GM12878 (cell line): ENCODE measurements around the gene EFCAB10. TPM values are rescaled to one million over a fixed set of nuclear protein-coding genes. Genes with fewer than 3 reads are reported as not detected.

Experiments used
- ATAC-seq: fragments of 200-7000 bp; cut with Tn5 transposase; 3 replicates; pipeline ENCODE4 v1.9.1; 2020; ENCODE audit warnings: mild to moderate bottlenecking, moderate library complexity
- BruUV-seq: library from RNA; stranded (reverse); fragments of 400-500 nt; replicated peaks from 2 replicates; lab custom pipeline; 2021; lab: Mats Ljungman, UMichigan
- CTCF ChIA-PET: fragments of 300-600 bp; sonication (Branson Sonifier 250); formaldehyde crosslinking; extraction: SDS; loops from one replicate; lab custom pipeline; 2021; ENCODE audit warnings: inconsistent platforms; lab: Yijun Ruan, JAX
- POLR2A ChIA-PET: fragments of 350-600 bp; formaldehyde crosslinking; extraction: SDS; loops from one replicate; lab custom pipeline; 2021; ENCODE audit warnings: inconsistent platforms; lab: Charles Lee
- RAD21 ChIA-PET: fragments of 300-600 bp; sonication (Branson Sonifier 250); formaldehyde crosslinking; loops from one replicate; lab custom pipeline; 2023; ENCODE audit warnings: antibody characterized with exemption; ENCODE audit not compliant: unreplicated experiment; lab: Charles Lee
- SMC1A ChIA-PET: fragments of 300-600 bp; sonication (Branson Sonifier 250); formaldehyde crosslinking; loops from one replicate; lab custom pipeline; 2023; ENCODE audit not compliant: unreplicated experiment, uncharacterized antibody; lab: Charles Lee
- DNase-seq: peaks from one replicate; pipeline ENCODE4 v3.0.0-alpha.2; 2011; ENCODE audit warnings: low read depth, low spot score
- FAIRE-seq: peaks from 3 replicates; lab custom pipeline; 2011; peaks lifted over from hg19 to GRCh38; lab: Jason Lieb, UNC
- H2AFZ ChIP-seq: 2 replicates; pipeline ENCODE4 v1.6.0; 2011; ENCODE audit warnings: low read depth, low read length, control low read depth; ENCODE audit not compliant: control insufficient read depth
- H3K27ac ChIP-seq: 2 replicates; pipeline ENCODE4 v1.5.1; 2011; ENCODE audit warnings: control low read depth; ENCODE audit not compliant: control insufficient read depth, insufficient read depth
- H3K27me3 ChIP-seq, 2 experiments: replicated peaks in 1 of 2; 2 replicates each; pipeline versions ENCODE4 v1.6.0 to v1.6.1; 2011; ENCODE audit warnings: low read length in 1 of 2; ENCODE audit not compliant: control insufficient read depth in 2 of 2, insufficient read depth in 2 of 2
- H3K36me3 ChIP-seq, 2 experiments: 2 replicates each; pipeline ENCODE4 v1.5.1; 2011; ENCODE audit warnings: low read length in 1 of 2; ENCODE audit not compliant: control insufficient read depth in 2 of 2, insufficient read depth in 2 of 2
- H3K4me1 ChIP-seq: 2 replicates; pipeline ENCODE4 v1.6.1; 2011; ENCODE audit warnings: mild to moderate bottlenecking, low read length, moderate library complexity, mixed read lengths; ENCODE audit not compliant: control insufficient read depth, insufficient read depth
- H3K4me2 ChIP-seq: 2 replicates; pipeline ENCODE4 v1.6.0; 2011; ENCODE audit warnings: control low read depth; ENCODE audit not compliant: control insufficient read depth, insufficient read depth
- H3K4me3 ChIP-seq: fragments of 200-600 bp; sonication (generic); 2 replicates; pipeline ENCODE4 v1.5.1; 2016
- H3K79me2 ChIP-seq: 2 replicates; pipeline ENCODE4 v1.6.0; 2011; ENCODE audit warnings: low read length; ENCODE audit not compliant: control insufficient read depth, insufficient read depth
- H3K9ac ChIP-seq: 2 replicates; pipeline ENCODE4 v1.8.0; 2011; ENCODE audit warnings: low read length, control low read depth, mixed read lengths; ENCODE audit not compliant: control insufficient read depth, insufficient read depth
- H3K9me3 ChIP-seq: replicated peaks from 3 replicates; pipeline ENCODE4 v1.5.1; 2011; ENCODE audit warnings: mild to moderate bottlenecking, low read length; ENCODE audit not compliant: control insufficient read depth, insufficient read depth
- H4K20me1 ChIP-seq: 2 replicates; pipeline ENCODE4 v1.6.0; 2011; ENCODE audit not compliant: control insufficient read depth, insufficient read depth
- CHD4 ChIP-seq: fragments of 200-600 bp; sonication (generic); IDR thresholded peaks from 2 replicates; pipeline ENCODE4 v1.6.1; 2016; ENCODE audit warnings: mild to moderate bottlenecking
- DPF2 ChIP-seq: fragments of 450-650 bp; IDR thresholded peaks from 2 replicates; pipeline ENCODE4 v1.6.1; 2017; ENCODE audit warnings: mild to moderate bottlenecking
- ETV6 ChIP-seq, 2 experiments: fragments of 450-650 bp in 1 of 2; IDR thresholded peaks in 1 of 2; conservative IDR thresholded peaks in 1 of 2; 2 replicates each; pipeline ENCODE4 v1.6.1; 2014; ENCODE audit warnings: antibody characterized with exemption in 1 of 2, borderline replicate concordance in 1 of 2, low read depth in 1 of 2, mild to moderate bottlenecking in 1 of 2, moderate library complexity in 1 of 2
- HCFC1 ChIP-seq: fragments of 150-350 bp; IDR thresholded peaks from 2 replicates; pipeline ENCODE4 v1.6.1; 2014; ENCODE audit warnings: low read length
- HDAC2 ChIP-seq: fragments of 200-600 bp; sonication (generic); IDR thresholded peaks from 2 replicates; pipeline ENCODE4 v1.6.1; 2017
- NBN ChIP-seq: fragments of 450-650 bp; IDR thresholded peaks from 2 replicates; pipeline ENCODE4 v1.6.1; 2016
- NFIC ChIP-seq: IDR thresholded peaks from 2 replicates; pipeline ENCODE4 v1.6.1; 2012; ENCODE audit warnings: low read depth, mild to moderate bottlenecking, inconsistent platforms, low read length, moderate library complexity
- POLR2AphosphoS2 ChIP-seq: IDR thresholded peaks from 2 replicates; pipeline ENCODE4 v1.6.1; 2011; ENCODE audit warnings: low read depth, mild to moderate bottlenecking, low read length, improper control_type of control experiment, moderate library complexity
- RAD21 ChIP-seq: IDR thresholded peaks from 2 replicates; pipeline ENCODE4 v1.6.1; 2011; ENCODE audit warnings: mild to moderate bottlenecking, low read depth, low read length, moderate library complexity; ENCODE audit not compliant: insufficient read depth
- SMAD1 ChIP-seq: fragments of 450-650 bp; IDR thresholded peaks from 2 replicates; pipeline ENCODE4 v1.6.1; 2018; ENCODE audit warnings: mild to moderate bottlenecking, low read depth; ENCODE audit not compliant: partially characterized antibody
- SMAD5 ChIP-seq: IDR thresholded peaks from 2 replicates; pipeline ENCODE4 v1.6.1; 2016; ENCODE audit warnings: antibody characterized with exemption, low read depth
- SMARCA5 ChIP-seq: fragments of 450-650 bp; IDR thresholded peaks from 2 replicates; pipeline ENCODE4 v1.6.1; 2017; ENCODE audit warnings: mild to moderate bottlenecking
- SP1 ChIP-seq: IDR thresholded peaks from one replicate; pipeline ENCODE4 v1.6.1; 2011; ENCODE audit warnings: low read depth, low read length
- SREBF2 ChIP-seq: IDR thresholded peaks from 2 replicates; pipeline ENCODE4 v1.6.1; 2012; ENCODE audit warnings: mild to moderate bottlenecking, low read length
- TARDBP ChIP-seq: IDR thresholded peaks from 2 replicates; pipeline ENCODE4 v1.6.1; 2016; ENCODE audit warnings: borderline replicate concordance
- ZNF274 ChIP-seq: IDR thresholded peaks from one replicate; pipeline ENCODE4 v1.8.0; 2011; ENCODE audit not compliant: insufficient read length, insufficient read depth
- WGBS: methylation state at CpG from one replicate; pipeline ENCODE4 v1.1.6; 2016; ENCODE audit warnings: low lambda C conversion rate; ENCODE audit not compliant: insufficient replicate concordance, insufficient coverage; ENCODE audit errors: missing lambda C conversion rate; 5-methylcytosine and 5-hydroxymethylcytosine counted together
- in situ Hi-C: fragments of 300-500 bp; cut with MboI; formaldehyde crosslinking; loops from 9 replicates; pipeline ENCODE4 v1.14.3; 2018; ENCODE audit warnings: mixed read lengths
- intact Hi-C: fragments of 100-400 bp; cut with micrococcal nuclease; formaldehyde crosslinking; loops from one replicate; pipeline ENCODE4 v1.14.2; 2022; ENCODE audit not compliant: unreplicated experiment
- polyA plus RNA-seq, 11 experiments: library from polyadenylated mRNA; depleted of rRNA in 4 of 11; unstranded in 6 of 11; stranded (reverse) in 5 of 11; fragments of >200 nt; fragmentation: Nextera tagmentation in 4 of 11; fragmentation: Illumina TruSeq in 1 of 11; extraction: Ambion mirVana in 4 of 11; extraction: Trizol in 1 of 11; gene quantifications; 1 replicate in 1 of 11; 2 replicates in 10 of 11; pipeline versions ENCODE4 v1.2.1 to v1.2.3, GENCODE V29; 2011 to 2016; ENCODE audit warnings: inconsistent platforms in 2 of 11, missing spikeins in 2 of 11, low read depth in 1 of 11
- total RNA-seq, 4 experiments: library from RNA; depleted of rRNA in 3 of 4; stranded (reverse); fragments of >200 nt in 3 of 4; fragmentation: Illumina TruSeq in 1 of 4; extraction: Trizol in 1 of 4; gene quantifications; 2 replicates each; pipeline versions ENCODE4 v1.2.1 to v1.2.3, GENCODE V29; 2013 to 2021
- TF ChIP-seq, protein P1 (sequence below): IDR thresholded peaks from 2 replicates; pipeline ENCODE4 v1.6.1; 2011; ENCODE audit warnings: low read depth, low read length, improper control_type of control experiment, borderline replicate concordance

EFCAB10 gene
- total and polyA plus RNA-seq, 10 of the 15 experiments (the other 5 are each of a cell fraction or from before 2014, with no cell fraction given): 0.38 to 1.0 (median 0.54) TPM; not detected in 6

GRCh38 chr7:105622106-105622731 lies 40.9 kb upstream of the EFCAB10 start:
- H3K36me3 ChIP-seq: no peaks in the 10 kb centered on the region
- no peak overlapping the region for H3K9ac ChIP-seq
- no peaks in the 10 kb centered on the region for H3K79me2 ChIP-seq
- no peak overlapping the region for H3K4me3 ChIP-seq
- BruUV-seq: no TSS peak
- in situ Hi-C loops (no loop called here), intact Hi-C loops (no loop called here)
- no peak overlapping the region for H3K4me2 ChIP-seq
- DNase-seq (no peak), ATAC-seq (no peak), FAIRE-seq (no peak)
- no peak overlapping the region for H3K27ac ChIP-seq
- no peaks in the 10 kb centered on the region for H4K20me1 ChIP-seq
- ChIA-PET RAD21 (no interaction called here), POLR2A (no interaction called here), SMC1A (no interaction called here), CTCF (no interaction called here)
- no peak for TF ChIP-seq DPF2
- TF ChIP-seq SREBF2: no peak
- no peak for TF ChIP-seq SMAD1
- no peak for TF ChIP-seq TARDBP
- TF ChIP-seq SMARCA5: no peak
- TF ChIP-seq ZNF274: no peak
- no peak for TF ChIP-seq NBN
- TF ChIP-seq, protein P1, sequence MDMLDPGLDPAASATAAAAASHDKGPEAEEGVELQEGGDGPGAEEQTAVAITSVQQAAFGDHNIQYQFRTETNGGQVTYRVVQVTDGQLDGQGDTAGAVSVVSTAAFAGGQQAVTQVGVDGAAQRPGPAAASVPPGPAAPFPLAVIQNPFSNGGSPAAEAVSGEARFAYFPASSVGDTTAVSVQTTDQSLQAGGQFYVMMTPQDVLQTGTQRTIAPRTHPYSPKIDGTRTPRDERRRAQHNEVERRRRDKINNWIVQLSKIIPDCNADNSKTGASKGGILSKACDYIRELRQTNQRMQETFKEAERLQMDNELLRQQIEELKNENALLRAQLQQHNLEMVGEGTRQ: no peak
- no peaks in the 10 kb centered on the region for H3K9me3 ChIP-seq
- WGBS: 87% methylated on average over 15 of the region's 15 CpGs
- no peaks in the 10 kb centered on the region for H3K4me1 ChIP-seq
- H3K27me3 ChIP-seq: no peaks in the 10 kb centered on the region
- H2AFZ ChIP-seq: no peak overlapping the region

DNA sequence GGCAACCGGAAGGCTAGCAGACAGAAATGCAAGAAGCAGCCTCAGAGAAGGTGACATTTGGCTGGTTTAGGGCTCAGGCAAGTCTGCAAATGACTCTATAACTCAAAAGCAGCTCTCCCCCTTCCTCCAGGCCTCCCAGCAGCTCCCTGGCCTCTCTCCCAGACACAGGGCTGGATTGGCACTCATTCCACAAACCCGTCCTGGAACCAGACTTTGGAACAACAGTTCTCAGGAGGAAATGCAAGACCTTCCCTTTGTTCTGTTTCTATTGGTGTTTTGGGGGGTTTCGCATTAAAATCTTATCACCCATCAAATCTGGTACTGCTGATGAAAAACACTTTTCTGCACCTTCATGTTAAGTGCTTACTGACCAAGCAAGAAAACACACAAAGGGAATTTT lies 40.3 kb upstream of the EFCAB10 start:
- Histone ChIP-seq H3K9ac (no peak overlapping the region), H3K27me3 (no peaks in the 10 kb centered on the region), H3K27ac (no peak overlapping the region), H3K4me1 (no peaks in the 10 kb centered on the region), H3K4me2 (no peak overlapping the region), H4K20me1 (no peaks in the 10 kb centered on the region), H3K9me3 (no peaks in the 10 kb centered on the region), H3K4me3 (no peak overlapping the region), H3K36me3 (no peaks in the 10 kb centered on the region), H3K79me2 (no peaks in the 10 kb centered on the region), H2AFZ (no peak overlapping the region)
- ChIA-PET CTCF (no interaction called here), POLR2A (no interaction called here), SMC1A (no interaction called here), RAD21 (no interaction called here)
- intact Hi-C loops: no loop called here
- WGBS: 81% methylated on average over 3 of the region's 3 CpGs
- in situ Hi-C loops: no loop called here
- FAIRE-seq: no peak
- no peak for DNase-seq
- no peak for ATAC-seq
- no TSS peak for BruUV-seq
- TF ChIP-seq NFIC (no peak), ETV6 (conservative IDR thresholded peaks at IDR 0.05 in 1 of 2, IDR thresholded peaks at IDR 0.05 in 1 of 2; ENCODE audit: borderline replicate concordance in 1 of 2, low read depth in 1 of 2) (no peak), SMARCA5 (no peak), HCFC1 (no peak), CHD4 (no peak), TARDBP (no peak), RAD21 (no peak), POLR2AphosphoS2 (no peak), SP1 (no peak), SMAD5 (no peak), HDAC2 (no peak)
